NCI-H446 (cell line): ENCODE data around the gene FEM1C.

Source experiments
- DNase-seq, 2 experiments: peaks; one replicate each; lab custom pipeline; 2025; lab: John Stamatoyannopoulos, UW

The FEM1C gene

DNA sequence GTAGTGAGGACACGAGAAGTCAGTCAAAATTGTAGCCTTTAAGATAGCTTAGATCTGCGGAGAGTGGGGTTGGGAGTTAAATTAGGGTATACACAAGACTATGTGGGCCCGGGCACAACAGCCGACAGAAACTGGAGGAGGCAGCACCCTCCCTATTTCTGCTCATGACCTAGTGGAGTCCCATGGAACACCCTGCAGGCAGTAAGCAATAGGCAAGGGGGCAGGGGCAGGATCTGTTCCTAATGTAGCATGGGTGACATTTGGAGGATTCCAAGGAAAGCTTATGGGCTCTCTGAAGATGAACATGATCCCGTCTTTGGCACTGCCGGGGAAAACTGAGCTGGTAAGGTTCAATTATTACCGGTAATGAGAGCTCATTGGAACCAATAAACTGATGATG is 67.0 kb downstream of the FEM1C start:
- DNase-seq, result no peak

DNA sequence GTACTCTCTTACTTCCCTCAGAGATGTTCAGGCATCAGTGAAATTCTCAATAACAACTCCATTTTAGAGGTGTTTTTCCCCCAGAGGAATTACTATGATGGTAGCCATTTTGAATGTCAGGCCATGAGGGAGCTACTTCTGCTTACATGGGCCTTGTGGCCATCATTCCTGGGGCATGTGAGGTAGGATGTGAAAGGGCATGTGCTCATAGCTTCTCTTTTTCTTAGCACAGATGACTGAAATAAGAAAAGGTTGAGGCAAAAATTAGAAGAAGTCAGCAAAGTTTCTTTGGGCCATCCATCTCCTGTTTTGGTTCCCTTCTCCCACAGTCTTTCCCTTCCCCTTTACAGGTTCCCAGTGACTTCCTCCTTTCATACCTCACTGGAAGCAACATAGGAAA is 68.8 kb downstream of the FEM1C start:
- no peak for DNase-seq

DNA sequence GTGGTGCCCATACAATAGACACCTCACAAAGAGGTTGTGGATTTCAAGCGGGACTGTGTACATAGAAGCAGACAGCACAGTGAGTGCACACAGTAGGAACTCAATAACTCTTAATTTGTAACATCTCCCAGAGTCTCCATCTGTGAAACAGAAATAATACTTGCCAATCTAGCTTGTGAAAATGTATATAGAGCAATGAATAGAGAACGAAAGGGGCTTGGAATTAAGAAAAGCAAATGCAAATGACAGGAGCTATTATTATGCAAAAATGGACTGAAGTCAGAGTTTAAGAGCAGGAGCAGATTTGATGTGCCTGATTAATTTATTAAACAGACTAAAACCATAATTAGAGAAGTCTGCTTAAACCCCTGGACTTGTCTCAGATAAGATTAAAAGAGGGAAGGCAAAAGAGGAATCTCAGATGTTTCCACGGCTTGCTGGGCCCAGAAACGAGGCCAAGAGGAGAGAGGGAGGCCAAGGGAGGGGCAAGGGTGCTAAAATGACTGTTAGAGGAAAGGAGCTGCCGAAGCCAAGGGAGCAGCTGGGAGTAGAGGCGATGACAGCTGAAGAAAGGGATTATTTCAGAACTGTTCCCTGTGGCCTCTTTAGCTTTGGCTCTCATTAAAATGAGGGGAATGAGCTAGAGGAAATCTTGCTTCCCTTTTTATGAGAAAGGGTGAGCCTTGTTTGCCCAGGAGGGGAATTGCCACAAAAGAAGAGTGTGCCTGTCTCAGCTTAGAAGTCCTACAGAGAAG is 72.1 kb downstream of the FEM1C start:
- peak; percentile 66 to 84 for DNase-seq

DNA sequence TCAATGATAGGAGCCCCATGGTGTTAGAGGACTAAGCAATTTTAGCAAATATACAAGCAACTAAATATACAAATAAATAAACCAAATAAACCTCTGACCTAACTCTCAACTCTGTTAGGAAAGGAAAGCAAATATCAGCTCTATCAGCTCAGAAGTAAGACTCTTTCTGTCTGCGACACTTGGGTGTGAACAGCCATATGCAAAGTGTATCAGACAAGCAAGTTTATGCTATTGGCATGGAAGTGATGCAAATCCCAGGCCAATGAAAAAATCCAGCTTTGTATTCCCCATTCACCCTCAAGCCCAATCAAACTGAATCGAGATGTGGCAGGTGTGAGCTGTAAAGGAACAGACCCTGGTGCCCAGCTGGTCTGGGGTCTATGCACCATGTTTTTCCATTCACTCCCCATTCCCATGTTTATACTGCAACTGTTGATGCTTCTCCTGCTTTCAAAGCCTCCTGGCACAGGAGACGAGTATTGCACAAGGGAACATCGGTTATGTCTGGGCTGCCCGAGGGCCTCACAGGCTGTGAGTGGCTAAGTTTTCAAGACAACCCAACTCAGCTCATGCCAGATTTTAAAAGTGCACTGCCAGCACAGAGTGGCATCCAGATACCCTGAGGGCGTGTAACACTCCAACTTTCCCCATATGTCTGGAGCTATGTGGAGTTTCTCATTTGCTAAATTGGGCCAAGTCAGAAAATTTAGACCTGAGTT is 73.1 kb downstream of the FEM1C start:
- peak; percentile 68 to 90 for DNase-seq

DNA sequence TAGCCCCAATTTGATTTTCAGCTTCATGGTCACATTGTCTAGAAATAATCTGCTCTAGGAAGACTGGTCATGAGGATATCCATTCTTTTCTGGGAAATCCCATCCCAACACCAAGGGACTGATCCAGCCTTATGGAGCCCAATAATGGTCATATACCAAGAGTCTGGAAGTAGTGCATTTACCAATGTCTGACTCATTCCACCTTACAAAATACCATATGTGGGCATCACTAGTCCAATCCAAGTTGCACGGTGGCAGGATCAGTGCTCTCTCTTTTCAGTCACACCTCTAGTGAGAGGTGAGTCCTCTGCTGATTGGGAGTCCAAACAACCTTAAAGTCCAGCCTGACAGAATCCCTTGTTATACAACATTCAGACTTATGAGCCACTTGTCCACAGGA is 73.7 kb downstream of the FEM1C start:
- DNase-seq, result no peak
